ENCODE results near the gene PTPMT1.

The PTPMT1 gene

DNA sequence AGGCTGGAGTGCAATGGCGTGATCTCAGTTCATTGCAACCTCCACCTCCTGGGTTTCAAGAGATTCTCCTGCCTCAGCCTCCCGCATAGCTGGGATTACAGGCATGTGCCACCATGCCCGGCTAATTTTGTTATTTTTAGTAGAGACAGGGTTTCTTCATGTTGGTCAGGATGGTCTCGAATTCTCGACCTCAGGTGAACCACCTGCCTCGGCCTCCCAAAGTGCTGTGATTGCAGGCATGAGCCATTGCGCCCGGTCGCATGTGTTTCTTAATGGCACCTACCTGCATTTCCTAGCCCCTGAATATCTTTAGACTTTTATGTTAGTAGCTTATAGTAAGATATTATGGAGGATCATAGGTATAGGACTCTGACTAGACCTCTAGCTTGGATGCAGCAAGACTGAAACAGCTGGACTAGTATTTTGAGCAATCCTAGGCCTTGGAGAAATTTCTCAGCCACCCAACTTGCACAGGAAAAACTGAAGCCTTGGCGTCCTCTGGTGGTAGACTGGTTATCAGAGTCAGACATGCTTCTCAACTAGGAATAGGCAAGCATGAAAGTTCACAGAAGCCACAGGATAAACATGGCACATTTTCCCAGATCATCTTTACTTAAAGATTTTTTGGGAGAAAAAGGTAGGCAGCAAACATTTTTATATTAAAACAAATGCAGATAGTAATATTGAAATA, 51.5 kb downstream of the PTPMT1 start:
- no peak for DNase-seq

DNA sequence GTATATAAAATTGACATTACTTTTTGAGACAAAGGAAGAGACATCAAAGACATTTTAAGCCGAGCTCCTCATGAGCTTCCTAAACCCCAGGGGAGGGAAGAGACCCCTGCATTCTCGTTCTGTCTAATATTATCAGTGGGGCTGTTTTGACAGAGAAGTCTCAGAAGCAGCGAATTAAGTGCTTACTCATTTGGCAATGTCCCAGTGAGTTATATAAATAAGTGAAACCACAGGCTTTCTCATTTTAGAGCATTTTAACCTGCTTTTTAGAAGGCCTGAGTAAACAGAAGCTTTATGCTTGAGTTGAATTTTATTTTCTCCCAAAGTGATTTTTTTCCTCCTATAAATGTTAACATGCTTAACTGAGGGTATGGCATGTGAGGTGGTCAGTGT, 52.0 kb downstream of the PTPMT1 start:
- DNase-seq = no peak

DNA sequence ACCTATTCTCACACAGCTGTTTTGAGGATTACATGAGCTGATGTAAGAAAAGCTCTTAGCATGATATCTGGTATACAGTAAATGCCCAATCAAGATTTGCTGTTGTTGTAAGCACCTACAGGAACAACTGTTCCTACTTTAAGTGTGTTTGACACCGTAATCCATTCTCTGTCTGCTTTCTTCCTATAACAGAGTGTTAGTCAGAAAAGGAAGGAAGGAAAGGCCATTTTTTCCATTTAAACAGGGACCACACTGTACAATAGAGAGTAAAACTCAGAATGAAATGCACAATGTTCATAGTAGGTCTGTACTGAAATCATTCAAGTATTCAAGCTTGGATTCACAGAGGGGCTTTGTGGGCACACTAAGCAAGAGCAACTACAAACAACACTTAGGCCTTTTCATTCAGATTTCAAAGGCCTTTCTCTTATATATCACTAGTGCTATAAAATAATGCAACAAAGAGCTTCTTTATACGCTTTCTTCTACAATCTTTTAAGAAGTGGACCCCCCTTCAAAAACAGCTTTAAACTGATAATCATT, 55.5 kb downstream of the PTPMT1 start:
- no peak for DNase-seq
